D341Med (cell line): ENCODE measurements around the gene GLTPD2.

Source experiments
- DNase-seq: peaks from one replicate; pipeline ENCODE4 v3.0.0; 2012; ENCODE audit warnings: low spot score

The GLTPD2 gene

DNA sequence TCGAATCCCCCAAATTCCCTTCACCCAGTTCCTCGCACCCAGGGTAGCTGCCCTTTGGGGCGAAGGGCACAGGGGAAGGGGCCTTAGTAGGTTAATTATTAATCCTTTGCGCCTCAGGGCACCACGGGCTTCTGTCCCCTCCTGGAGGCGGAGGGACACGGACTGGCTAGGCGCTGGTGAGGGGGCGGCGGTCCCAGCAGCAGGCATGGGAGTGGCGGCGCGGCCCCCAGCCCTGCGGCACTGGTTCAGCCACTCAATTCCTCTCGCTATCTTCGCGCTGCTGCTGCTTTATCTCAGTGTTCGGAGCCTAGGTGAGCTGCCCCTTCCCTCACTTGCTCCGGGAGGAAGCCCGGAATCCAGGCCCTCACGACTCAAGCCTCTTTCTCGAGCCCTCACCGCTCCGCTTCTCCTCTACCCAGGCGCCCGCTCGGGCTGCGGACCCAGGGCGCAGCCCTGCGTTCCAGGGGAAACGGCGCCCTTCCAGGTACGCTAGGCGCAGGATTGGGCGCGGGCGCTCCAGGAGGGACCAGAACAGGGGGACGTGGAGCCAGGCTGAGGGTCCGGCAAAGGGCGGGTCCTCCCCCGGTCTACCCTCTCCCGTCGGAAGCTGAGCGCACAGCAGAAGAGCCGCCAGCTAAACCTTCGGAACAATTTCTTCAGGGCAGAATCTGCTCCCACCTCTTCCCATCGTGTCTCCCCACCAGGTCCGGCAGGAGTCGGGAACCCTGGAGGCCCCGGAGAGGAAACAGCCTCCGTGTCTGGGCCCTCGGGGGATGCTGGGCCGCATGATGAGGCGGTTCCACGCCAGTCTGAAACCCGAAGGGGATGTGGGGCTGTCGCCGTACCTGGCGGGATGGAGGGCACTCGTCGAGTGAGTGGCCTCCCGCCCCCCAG is at the start of gene GLTPD2:
Gene GLTPD2 (plus strand): TSS at position 158 of the 894 bp plus-strand sequence. CDS start 48 bp downstream, at position 206.
- no peak for DNase-seq

DNA sequence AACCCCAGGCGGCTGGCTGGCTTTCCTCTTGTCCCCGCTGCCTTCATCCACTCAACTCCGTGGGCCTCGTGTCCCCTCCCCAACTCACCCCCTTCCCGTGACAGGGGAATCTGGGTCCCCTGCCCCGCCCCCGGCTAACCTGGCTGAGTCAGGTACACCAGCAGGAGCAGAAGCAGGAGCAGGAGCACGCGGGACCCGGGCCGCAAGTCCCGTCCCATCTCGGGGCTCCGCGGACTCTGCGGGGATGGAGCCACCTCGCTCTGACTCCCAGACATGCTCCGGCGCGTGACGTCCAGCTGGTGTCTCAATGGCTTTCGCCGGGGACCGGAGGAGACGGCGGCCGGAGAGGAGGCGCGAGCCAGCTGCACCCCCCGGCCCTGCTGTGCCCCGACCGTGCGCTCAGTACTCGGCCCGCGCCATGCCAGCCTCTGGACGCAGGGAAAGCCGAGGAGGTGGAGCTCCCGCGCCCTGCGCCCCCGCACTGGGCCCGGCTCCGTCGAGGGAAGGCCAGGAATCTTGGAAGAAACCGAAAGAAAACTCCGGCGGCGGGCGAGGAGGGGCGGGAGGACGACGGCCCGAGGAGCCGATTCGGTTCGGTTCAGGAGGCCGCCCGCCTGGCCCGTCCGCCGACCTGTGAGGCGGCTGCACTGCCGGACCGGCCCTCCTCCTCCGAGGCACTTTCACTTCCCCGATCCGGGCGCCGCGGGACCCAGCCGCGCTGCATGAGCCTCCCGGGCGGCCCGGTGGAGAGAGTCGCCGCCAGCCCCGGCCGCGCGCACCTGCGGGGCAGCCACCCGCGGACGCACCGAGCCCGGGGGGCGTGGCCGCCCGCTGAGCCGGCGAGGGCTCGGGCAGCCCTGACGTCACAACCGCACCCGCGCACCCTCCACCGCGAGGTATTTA is 49.4 kb upstream of the GLTPD2 start, which contains the start of the genes CXCL16 and ZMYND15:
Gene CXCL16 (minus strand): TSS at position 807 of the 903 bp plus-strand sequence. CDS start 589 bp downstream, at position 218.
Gene ZMYND15 (plus strand): TSS at position 712 of the 903 bp plus-strand sequence. CDS start 716 bp downstream, outside the sequence.
- DNase-seq: peak; percentile 66

- DNase-seq: no peak
These were observed 48.8 kb upstream of the GLTPD2 start for GRCh38 chr17:4740025-4740351.

DNA sequence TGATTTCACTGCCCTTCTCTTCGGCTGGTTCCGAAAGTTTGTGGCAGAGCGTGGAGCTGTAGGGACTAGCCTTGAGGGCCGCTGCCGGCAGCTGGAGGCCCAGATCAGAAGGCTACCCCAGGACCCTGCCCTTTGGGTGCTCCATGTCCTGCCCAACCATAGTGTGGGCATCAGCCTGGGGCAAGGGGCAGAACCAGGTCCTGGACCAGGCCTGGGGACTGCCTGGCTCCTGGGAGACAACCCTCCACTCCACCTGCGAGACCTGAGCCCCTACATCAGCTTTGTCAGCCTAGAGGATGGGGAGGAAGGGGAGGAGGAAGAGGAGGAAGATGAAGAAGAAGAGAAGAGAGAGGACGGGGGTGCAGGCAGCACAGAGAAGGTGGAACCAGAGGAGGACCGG is 48.2 kb upstream of the GLTPD2 start:
- no peak for DNase-seq

- no peak for DNase-seq
These were observed 47.2 kb upstream of the GLTPD2 start for GRCh38 chr17:4741544-4741943.

- no peak for DNase-seq
These were observed 46.6 kb upstream of the GLTPD2 start for GRCh38 chr17:4742133-4742532.

DNA sequence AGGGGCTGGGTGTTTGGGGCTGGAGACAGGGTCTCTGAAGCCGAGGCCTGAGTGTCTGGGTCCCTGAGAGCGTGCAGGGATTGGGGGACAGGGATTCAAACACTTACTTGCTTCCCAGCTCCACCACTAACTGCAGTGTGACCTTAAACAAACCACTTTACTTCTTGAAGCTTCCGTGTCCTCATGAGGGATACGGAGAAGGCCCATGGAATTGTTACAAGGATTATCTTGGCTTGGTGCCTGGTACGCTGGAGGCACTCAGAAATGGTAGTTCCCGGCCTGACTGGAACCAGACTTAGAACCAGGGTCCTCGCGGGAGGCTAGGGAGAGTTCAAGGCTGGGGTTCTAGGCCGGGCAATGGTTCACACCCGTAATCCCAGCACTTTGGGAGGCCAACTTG is 46.1 kb upstream of the GLTPD2 start:
- no peak for DNase-seq

DNA sequence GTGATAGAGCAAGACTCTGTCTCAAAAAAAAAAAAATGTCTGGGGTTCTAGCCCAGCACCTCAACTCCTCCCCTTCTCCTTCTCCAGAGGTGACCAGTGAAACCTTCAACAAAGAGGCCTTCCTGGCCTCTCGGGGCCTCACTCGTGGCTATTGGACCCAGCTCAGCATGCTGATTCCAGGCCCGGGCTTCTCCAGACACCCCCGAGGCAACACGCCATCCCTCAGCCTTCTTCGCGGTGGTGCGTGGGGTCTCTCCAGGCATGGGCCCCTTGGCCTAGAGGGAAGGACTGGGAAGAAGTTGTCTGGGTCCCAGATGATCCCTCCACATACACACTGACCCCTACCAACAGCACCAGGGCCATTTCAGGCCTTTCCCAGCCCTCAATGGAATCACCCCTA is 45.5 kb upstream of the GLTPD2 start:
- no peak for DNase-seq

- no peak for DNase-seq
These were observed 44.9 kb upstream of the GLTPD2 start for GRCh38 chr17:4743898-4744297.

GRCh38 chr17:4744999-4745969 is 43.5 kb upstream of the GLTPD2 start:
- DNase-seq: no peak

DNA sequence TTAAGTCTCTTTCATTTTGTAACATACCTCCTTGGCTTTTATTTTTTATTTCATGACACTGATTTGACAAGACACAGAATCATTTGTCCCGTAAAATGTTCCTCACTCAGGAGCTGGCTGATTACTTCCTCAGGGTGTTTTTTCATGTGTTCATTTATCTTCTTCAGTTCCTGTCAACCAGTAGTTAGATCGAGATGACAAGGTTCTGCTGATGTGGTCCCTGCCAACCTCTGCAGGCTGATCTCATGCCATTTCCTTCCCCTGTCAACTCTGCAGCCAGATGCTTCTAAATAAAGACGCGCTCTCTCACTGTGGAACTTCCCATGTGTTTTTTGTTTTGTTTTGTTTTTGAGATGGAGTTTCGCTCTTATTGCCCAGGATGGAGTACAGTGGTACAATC is 40.9 kb upstream of the GLTPD2 start:
- no peak for DNase-seq

DNA sequence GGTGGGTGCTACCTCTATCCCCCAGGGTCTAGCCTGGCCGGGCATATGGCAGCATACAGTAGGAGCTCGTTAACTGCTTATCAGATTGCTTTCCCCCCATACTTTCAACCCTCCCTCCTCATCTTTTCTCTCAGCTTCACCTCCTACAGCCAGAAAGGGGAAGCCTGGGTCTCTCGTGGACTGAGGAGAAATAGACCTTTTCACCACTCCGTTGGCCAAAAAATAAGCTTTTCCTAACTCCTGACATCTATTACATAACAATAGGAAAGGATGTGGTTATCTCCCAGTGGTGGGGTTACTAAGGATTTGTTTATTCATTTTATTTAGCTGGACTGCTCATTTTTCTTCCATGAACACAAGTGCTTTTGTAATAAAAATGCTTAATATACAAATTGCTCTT is 40.1 kb upstream of the GLTPD2 start:
- no peak for DNase-seq

GRCh38 chr17:4750606-4751005 is 38.2 kb upstream of the GLTPD2 start:
- no peak for DNase-seq

DNA sequence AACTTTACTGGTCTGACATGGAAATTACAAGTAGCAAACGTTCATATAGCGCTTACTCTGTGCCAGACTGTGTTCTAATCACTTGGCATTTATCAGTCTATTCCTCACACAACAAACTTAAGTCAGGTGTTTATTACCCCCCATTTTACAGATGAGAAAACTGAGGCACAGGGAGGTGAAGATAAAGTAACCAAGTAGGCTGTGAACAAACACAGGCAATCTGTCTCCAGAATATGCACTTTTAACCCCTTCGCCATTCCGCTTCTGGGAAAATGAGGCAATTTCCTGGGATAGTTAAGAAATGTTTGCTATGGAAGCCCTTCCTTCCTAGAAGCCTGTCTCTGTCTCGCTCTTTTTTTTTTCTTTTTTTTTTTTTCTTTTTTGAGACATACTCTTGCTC is 36.8 kb upstream of the GLTPD2 start:
- no peak for DNase-seq

GRCh38 chr17:4753392-4753791 is 35.4 kb upstream of the GLTPD2 start:
- DNase-seq: no peak

DNA sequence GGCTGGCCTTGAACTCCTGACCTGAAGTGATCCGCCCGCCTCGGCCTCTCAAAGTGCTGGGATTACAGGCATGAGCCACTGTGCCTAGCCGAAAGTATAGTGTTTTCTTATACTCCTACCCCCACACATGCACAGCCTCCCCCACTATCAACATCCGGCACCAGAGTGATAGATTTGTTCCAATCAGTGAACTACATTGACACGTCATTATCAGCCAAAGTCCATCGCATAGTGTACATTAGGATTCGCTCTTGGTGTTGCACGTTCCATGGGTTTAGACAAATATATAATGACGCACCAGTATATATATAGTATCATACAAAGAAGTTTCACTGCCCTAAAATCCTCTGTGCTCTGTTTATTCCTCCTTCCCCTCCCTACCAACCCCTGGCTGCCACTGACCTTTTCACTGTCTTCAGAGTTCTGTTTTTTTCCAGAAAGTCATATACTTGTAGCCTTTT is 29.0 kb upstream of the GLTPD2 start:
- DNase-seq: no peak

GRCh38 chr17:4764595-4764994 is 24.2 kb upstream of the GLTPD2 start:
- DNase-seq: no peak

DNA sequence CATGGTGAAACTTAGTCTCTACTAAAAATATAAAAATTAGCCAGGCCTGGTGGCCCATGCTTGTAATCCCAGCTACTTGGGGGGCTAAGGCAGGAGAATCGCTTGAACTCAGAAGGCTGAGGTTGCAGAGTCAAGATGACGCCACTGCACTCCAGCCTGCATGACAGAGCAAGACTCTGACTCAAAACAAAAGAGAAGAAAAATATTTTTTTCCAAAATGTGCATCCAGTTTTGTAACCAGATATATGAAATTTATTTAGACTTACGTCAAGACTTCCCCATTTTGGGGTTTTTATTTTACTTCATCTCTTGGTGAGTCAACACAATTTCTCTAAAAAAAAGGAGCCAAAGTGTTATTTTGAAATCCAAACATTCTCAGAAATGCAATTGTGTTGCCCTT is 22.6 kb upstream of the GLTPD2 start:
- DNase-seq: no peak

- no peak for DNase-seq
These were observed 22.0 kb upstream of the GLTPD2 start for GRCh38 chr17:4766723-4767122.

DNA sequence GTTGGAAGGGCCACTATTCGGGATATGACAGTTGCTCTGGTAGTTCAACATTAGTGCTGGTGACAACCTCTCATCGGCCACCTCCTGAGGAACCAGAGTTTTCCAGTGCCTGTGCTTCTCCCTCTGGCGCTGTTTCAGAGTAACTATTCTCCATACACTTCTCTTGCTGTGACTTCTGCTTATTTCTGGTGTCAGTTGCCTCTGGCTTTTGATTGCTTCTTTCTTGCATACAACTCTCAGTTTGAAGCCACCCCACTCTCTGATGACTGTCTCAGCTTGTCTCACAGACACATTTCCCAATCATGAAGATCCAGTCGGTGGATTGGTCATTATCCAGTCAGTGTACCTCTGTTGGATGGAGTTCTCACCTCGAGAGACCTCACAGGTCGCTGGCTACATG is 20.5 kb upstream of the GLTPD2 start:
- no peak for DNase-seq

DNA sequence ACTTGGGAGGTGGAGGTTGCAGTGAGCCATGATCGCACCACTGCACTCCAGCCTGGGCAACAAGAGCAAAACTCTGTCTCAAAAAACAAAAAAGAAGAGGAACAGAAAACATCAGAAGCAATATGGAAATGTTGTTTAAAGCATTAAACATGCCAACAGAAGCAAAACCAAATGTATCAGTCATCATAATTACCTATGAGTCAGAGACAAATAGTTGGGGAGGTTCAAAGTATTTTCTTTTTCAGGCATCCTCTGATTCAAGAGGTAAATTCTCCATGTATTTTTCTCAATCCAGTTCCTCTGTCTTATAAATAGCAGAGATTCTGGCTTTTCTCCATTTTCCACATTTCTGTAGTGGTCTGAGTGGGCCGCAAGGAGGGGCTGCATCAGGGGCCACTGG is 19.1 kb upstream of the GLTPD2 start:
- DNase-seq: no peak
